NCI-H345 treated with DMSO at 0.1 percent for 48 hours (cell line): ENCODE results near the gene SLC26A8.
A peak's percentile ranks its signal among the peaks of the same experiment; 100 is the strongest.
"Not testable (repeated sequence)": the region's sequence is repeated elsewhere in the genome, so short reads cannot be mapped to it uniquely, and the experiment has no call there.

ENCODE experiments used
- DNase-seq: peaks from one replicate; lab custom pipeline; 2025; ENCODE audit not compliant: unreplicated experiment; lab: John Stamatoyannopoulos, UW

SLC26A8 gene

GRCh38 chr6:36052097-36052496 lies 27.7 kb upstream of the SLC26A8 start:
- no peak for DNase-seq

- DNase-seq: no peak
Measured at GRCh38 chr6:36050947-36051710, 26.7 kb upstream of the SLC26A8 start.

GRCh38 chr6:36050305-36050704 lies 25.9 kb upstream of the SLC26A8 start:
- DNase-seq: no peak

GRCh38 chr6:36049582-36049981 lies 25.1 kb upstream of the SLC26A8 start:
- no peak for DNase-seq

GRCh38 chr6:36042618-36043260 lies 18.3 kb upstream of the SLC26A8 start:
- DNase-seq: no peak

- no peak for DNase-seq
Measured at GRCh38 chr6:36040958-36041357, 16.5 kb upstream of the SLC26A8 start.

- no peak for DNase-seq
Measured at GRCh38 chr6:36039112-36039511, 14.7 kb upstream of the SLC26A8 start.

- no peak for DNase-seq
Measured at GRCh38 chr6:36038120-36038876, 13.9 kb upstream of the SLC26A8 start.

- DNase-seq: no peak
Measured at GRCh38 chr6:36035225-36035624, 10.8 kb upstream of the SLC26A8 start.

- no peak for DNase-seq
Measured at GRCh38 chr6:36034441-36034840, 10.0 kb upstream of the SLC26A8 start.

GRCh38 chr6:36033935-36034334 lies 9.5 kb upstream of the SLC26A8 start:
- no peak for DNase-seq

GRCh38 chr6:36033144-36033543 lies 8.7 kb upstream of the SLC26A8 start:
- DNase-seq: not testable (repeated sequence)

- no peak for DNase-seq
Measured at GRCh38 chr6:36032261-36032660, 7.8 kb upstream of the SLC26A8 start.

- no peak for DNase-seq
Measured at GRCh38 chr6:36029464-36029863, 5.0 kb upstream of the SLC26A8 start.

GRCh38 chr6:36028877-36029324 lies 4.5 kb upstream of the SLC26A8 start:
- no peak for DNase-seq

GRCh38 chr6:36028088-36028876 lies 3.8 kb upstream of the SLC26A8 start:
- DNase-seq: no peak

- DNase-seq: peak; percentile 99
Measured at GRCh38 chr6:36027501-36028087, 3.2 kb upstream of the SLC26A8 start, which contains the start of gene MAPK14. MAPK14 (plus strand) TSS chr6:36027808; CDS start chr6:36028158, 350 bp downstream.

GRCh38 chr6:36025932-36026327 lies 1.5 kb upstream of the SLC26A8 start:
- no peak for DNase-seq

- DNase-seq: no peak
Measured at GRCh38 chr6:36025260-36025931, 955 bp upstream of the SLC26A8 start.

- DNase-seq: no peak
Measured at GRCh38 chr6:36020154-36020553, 4.3 kb downstream of the SLC26A8 start.
